Caco-2 (cell line): Measurements from ENCODE around the gene TMC5. TPM values are rescaled to one million over a fixed set of nuclear protein-coding genes. Genes with fewer than 3 reads are reported as not detected.

Source experiments
- BruUV-seq: library from RNA; stranded (reverse); fragments of 400-500 nt; replicated peaks from 2 replicates; lab custom pipeline; 2021; lab: Mats Ljungman, UMichigan
- CTCF ChIA-PET: fragments of 300-600 bp; sonication (Branson Sonifier 250); formaldehyde crosslinking; loops from one replicate; lab custom pipeline; 2022; ENCODE audit warnings: antibody characterized with exemption; lab: Charles Lee
- POLR2A ChIA-PET: fragments of 300-600 bp; sonication (Branson Sonifier 250); formaldehyde crosslinking; loops from one replicate; lab custom pipeline; 2022; ENCODE audit warnings: antibody characterized with exemption; lab: Charles Lee
- DNase-seq, 2 experiments: peaks; one replicate each; pipeline versions ENCODE4 v3.0.0 to v3.0.0-alpha.2; 2020 to 2022
- H3K27me3 ChIP-seq: replicated peaks from 2 replicates; pipeline ENCODE4 v1.6.0; 2011; ENCODE audit warnings: low read length; ENCODE audit not compliant: control insufficient read depth, insufficient read depth
- H3K36me3 ChIP-seq: 2 replicates; pipeline ENCODE4 v1.5.1; 2011; ENCODE audit warnings: low read length; ENCODE audit not compliant: control insufficient read depth, insufficient read depth
- H3K4me1 ChIP-seq: fragments of 250-450 bp; sonication (Bioruptor Pico); 2 replicates; pipeline ENCODE4 v1.5.1; 2020; ENCODE audit warnings: mild to moderate bottlenecking
- H3K4me3 ChIP-seq: 2 replicates; pipeline ENCODE4 v1.5.1; 2011; ENCODE audit warnings: low read depth, mild to moderate bottlenecking, control low read depth, low read length
- H3K9me3 ChIP-seq: fragments of 250-450 bp; sonication (Bioruptor Pico); 2 replicates; pipeline ENCODE4 v1.5.1; 2020; ENCODE audit warnings: mild to moderate bottlenecking, moderate library complexity
- H3K27ac Mint-ChIP-seq: one replicate; pipeline ENCODE4 v1.8.0; 2022; ENCODE audit warnings: mixed read lengths; ENCODE audit not compliant: unreplicated experiment
- H3K27me3 Mint-ChIP-seq: one replicate; pipeline ENCODE4 v1.8.0; 2022; ENCODE audit warnings: mixed read lengths; ENCODE audit not compliant: insufficient read depth, unreplicated experiment
- H3K36me3 Mint-ChIP-seq: one replicate; pipeline ENCODE4 v1.8.0; 2022; ENCODE audit warnings: mild to moderate bottlenecking, mixed read lengths; ENCODE audit not compliant: insufficient read depth, unreplicated experiment
- H3K4me1 Mint-ChIP-seq: one replicate; pipeline ENCODE4 v1.8.0; 2022; ENCODE audit warnings: low read depth, mixed read lengths; ENCODE audit not compliant: unreplicated experiment
- H3K4me3 Mint-ChIP-seq: one replicate; pipeline ENCODE4 v1.8.0; 2022; ENCODE audit warnings: mild to moderate bottlenecking, moderate library complexity, mixed read lengths; ENCODE audit not compliant: unreplicated experiment
- H3K9me3 Mint-ChIP-seq: one replicate; pipeline ENCODE4 v1.8.0; 2022; ENCODE audit warnings: mixed read lengths; ENCODE audit not compliant: unreplicated experiment
- CTCF ChIP-seq, 2 experiments: fragments of 200-600 bp in 1 of 2; IDR thresholded peaks; 1 replicate in 1 of 2; 2 replicates in 1 of 2; pipeline versions ENCODE4 v1.5.1 to v1.8.0; 2011 to 2022; ENCODE audit warnings: antibody characterized with exemption in 1 of 2, control low read depth in 1 of 2, inconsistent platforms in 1 of 2, low read depth in 1 of 2, low read length in 1 of 2, mild to moderate bottlenecking in 1 of 2, moderate library complexity in 1 of 2; ENCODE audit not compliant: insufficient read depth in 1 of 2, severe bottlenecking in 1 of 2, unreplicated experiment in 1 of 2
- intact Hi-C: fragments of 100-400 bp; cut with micrococcal nuclease; formaldehyde crosslinking; loops from one replicate; pipeline ENCODE4 v1.10.0; 2022; ENCODE audit not compliant: unreplicated experiment
- total RNA-seq: library from RNA; stranded (reverse); gene quantifications from 2 replicates; pipeline ENCODE4 v1.2.3, GENCODE V29; 2022

The TMC5 gene
- total RNA-seq, 1 experiment from 2014 or later, result 2.3 TPM

DNA sequence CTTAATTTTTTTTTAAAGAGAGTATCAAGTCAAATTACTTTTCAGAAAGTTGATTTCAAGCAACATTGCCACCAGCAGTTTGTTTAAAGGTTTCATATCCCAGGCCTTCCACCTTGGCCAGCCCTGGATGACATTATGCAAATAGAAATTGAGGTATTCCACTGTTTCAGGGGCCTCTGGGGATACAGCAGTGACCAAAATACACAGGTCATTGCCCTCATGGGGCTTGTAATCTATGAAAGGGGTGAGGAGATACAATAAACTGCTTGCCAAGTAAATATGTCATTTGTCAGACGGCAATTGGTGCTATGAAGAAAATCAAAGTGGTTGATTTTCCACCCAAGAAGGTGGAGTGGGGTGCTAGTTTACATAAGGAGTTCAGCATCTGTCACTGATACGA is 37.8 kb upstream of the TMC5 start:
- peaks cover 8% of the 10 kb centered on the region for H3K4me1 Mint-ChIP-seq
- H3K4me1 ChIP-seq, result peaks cover 4% of the 10 kb centered on the region; the same call in 1 of the 2 replicates
- POLR2A ChIA-PET, result no interaction called here
- H3K4me3 ChIP-seq, result no peak overlapping the region
- no peaks in the 10 kb centered on the region for H3K9me3 ChIP-seq
- DNase-seq, result no peak
- no peaks in the 10 kb centered on the region for H3K36me3 Mint-ChIP-seq
- no peaks in the 10 kb centered on the region for H3K9me3 Mint-ChIP-seq
- H3K36me3 ChIP-seq, result no peaks in the 10 kb centered on the region
- no peak overlapping the region for H3K4me3 Mint-ChIP-seq
- no peak overlapping the region for H3K27ac Mint-ChIP-seq
- no peak for TF ChIP-seq CTCF (IDR thresholded peaks at IDR 0.05; ENCODE audit: insufficient read depth in 1 of 2, low read depth in 1 of 2, low read length in 1 of 2, severe bottlenecking in 1 of 2, unreplicated experiment in 1 of 2)
- intact Hi-C loops, result no loop called here
- CTCF ChIA-PET, result no interaction called here
- H3K27me3 ChIP-seq, result no peaks in the 10 kb centered on the region
- BruUV-seq, result no TSS peak
- H3K27me3 Mint-ChIP-seq, result no peaks in the 10 kb centered on the region

GRCh38 chr16:19380328-19380727 is 37.4 kb upstream of the TMC5 start:
- no peak for TF ChIP-seq CTCF (IDR thresholded peaks at IDR 0.05; ENCODE audit: insufficient read depth in 1 of 2, low read depth in 1 of 2, low read length in 1 of 2, severe bottlenecking in 1 of 2, unreplicated experiment in 1 of 2)
- Mint-ChIP-seq H3K9me3 (no peaks in the 10 kb centered on the region), H3K27ac (no peak overlapping the region), H3K4me1 (peaks cover 8% of the 10 kb centered on the region), H3K27me3 (no peaks in the 10 kb centered on the region), H3K36me3 (no peaks in the 10 kb centered on the region), H3K4me3 (no peak overlapping the region)
- H3K4me1 ChIP-seq, result peaks cover 4% of the 10 kb centered on the region; the same call in 1 of the 2 replicates
- intact Hi-C loops, result no loop called here
- H3K36me3 ChIP-seq, result no peaks in the 10 kb centered on the region
- H3K9me3 ChIP-seq, result no peaks in the 10 kb centered on the region
- DNase-seq, result no peak
- CTCF ChIA-PET, result no interaction called here
- no TSS peak for BruUV-seq
- POLR2A ChIA-PET, result interaction anchor here (0.6 kb wide), 1 partner anchor 304 kb away, joined by 5 read pairs; no protein-coding TSS in a partner anchor
- H3K4me3 ChIP-seq, result no peak overlapping the region
- H3K27me3 ChIP-seq, result no peaks in the 10 kb centered on the region

GRCh38 chr16:19382084-19382801 is 35.4 kb upstream of the TMC5 start:
- TF ChIP-seq CTCF (IDR thresholded peaks at IDR 0.05; ENCODE audit: insufficient read depth in 1 of 2, low read depth in 1 of 2, low read length in 1 of 2, severe bottlenecking in 1 of 2, unreplicated experiment in 1 of 2), result no peak
- Histone ChIP-seq H3K36me3 (no peaks in the 10 kb centered on the region), H3K27me3 (no peaks in the 10 kb centered on the region), H3K4me1 (peaks cover 4% of the 10 kb centered on the region; the same call in 1 of the 2 replicates), H3K4me3 (no peak overlapping the region), H3K9me3 (no peaks in the 10 kb centered on the region)
- ChIA-PET POLR2A (interaction anchor here (0.5 kb wide), 1 partner anchor 590 kb away, joined by 3 read pairs; no protein-coding TSS in a partner anchor), CTCF (interaction anchor here (0.6 kb wide), 1 partner anchor 295 kb away, joined by 3 read pairs; no protein-coding TSS in a partner anchor)
- BruUV-seq, result no TSS peak
- intact Hi-C loops, result no loop called here
- H3K36me3 Mint-ChIP-seq, result no peaks in the 10 kb centered on the region
- no peak for DNase-seq
- H3K27me3 Mint-ChIP-seq, result no peaks in the 10 kb centered on the region
- H3K4me1 Mint-ChIP-seq, result peaks cover 8% of the 10 kb centered on the region
- no peaks in the 10 kb centered on the region for H3K9me3 Mint-ChIP-seq
- no peak overlapping the region for H3K27ac Mint-ChIP-seq
- no peak overlapping the region for H3K4me3 Mint-ChIP-seq
